Small intestine (tissue), 7 donors: Measurements from ENCODE around the gene PRKCA. TPM values are rescaled to one million over a fixed set of nuclear protein-coding genes. Genes with fewer than 3 reads are reported as not detected.

ENCODE experiments used
- DNase-seq, 2 donors: peaks; one replicate each; pipeline versions ENCODE4 v3.0.0 to v3.0.0-alpha.2; 2013
- FAIRE-seq: peaks from 2 replicates; lab custom pipeline; 2012; peaks lifted over from hg19 to GRCh38; lab: Jason Lieb, UNC
- H3K27ac ChIP-seq, 3 donors: one replicate each; pipeline ENCODE4 v1.5.1; 2013; ENCODE audit warnings: low read length in 2 of 3, mild to moderate bottlenecking in 2 of 3, control low read depth in 1 of 3, inconsistent platforms in 1 of 3, low read depth in 1 of 3, moderate library complexity in 1 of 3
- H3K27me3 ChIP-seq, 3 donors: one replicate each; pipeline ENCODE4 v1.6.1; 2013; ENCODE audit warnings: low read length in 3 of 3, inconsistent platforms in 1 of 3; ENCODE audit not compliant: control insufficient read depth in 3 of 3, insufficient read depth in 3 of 3
- H3K36me3 ChIP-seq, 3 donors: one replicate each; pipeline ENCODE4 v1.6.1; 2013; ENCODE audit warnings: low read length in 3 of 3, inconsistent platforms in 1 of 3, low read depth in 1 of 3, mild to moderate bottlenecking in 1 of 3, moderate library complexity in 1 of 3; ENCODE audit not compliant: control insufficient read depth in 3 of 3, insufficient read depth in 2 of 3
- H3K4me1 ChIP-seq, 3 donors: one replicate each; pipeline ENCODE4 v1.6.1; 2013; ENCODE audit warnings: low read length in 2 of 3, inconsistent platforms in 1 of 3, low read depth in 1 of 3, mild to moderate bottlenecking in 1 of 3, moderate library complexity in 1 of 3; ENCODE audit not compliant: control insufficient read depth in 3 of 3, insufficient read depth in 2 of 3
- H3K4me3 ChIP-seq, 3 donors: one replicate each; pipeline ENCODE4 v1.5.1; 2013; ENCODE audit warnings: low read length in 3 of 3, control low read depth in 1 of 3, inconsistent platforms in 1 of 3, low read depth in 1 of 3, mild to moderate bottlenecking in 1 of 3, moderate library complexity in 1 of 3
- H3K9me3 ChIP-seq, 2 donors: one replicate each; pipeline ENCODE4 v1.6.1; 2013; ENCODE audit warnings: low read depth in 1 of 2, low read length in 1 of 2; ENCODE audit not compliant: control insufficient read depth in 2 of 2, insufficient read depth in 1 of 2
- WGBS, 3 donors: extraction: QIAGEN DNeasy Blood & Tissue Kit; methylation state at CpG; one replicate each; pipeline ENCODE4 v1.1.7; 2013; 5-methylcytosine and 5-hydroxymethylcytosine counted together
- polyA plus RNA-seq, 4 donors: library from polyadenylated mRNA; stranded (reverse) in 3 of 4; unstranded in 1 of 4; fragments of 200-250 nt in 3 of 4; fragments of 120-200 nt in 1 of 4; gene quantifications; one replicate each; pipeline versions ENCODE4 v1.2.1 to v1.2.3, GENCODE V29; 2013
- donor health status: healthy with polysubstance abuse.
- donor health status: control.
- donor health status: control.
- donor health status: Bipolar disorder and iron deficiency.
- donor health status: healthy.

The PRKCA gene
- polyA plus RNA-seq, 4 donors = 11.3 to 26.6 (median 22.9) TPM

GRCh38 chr17:66790501-66791061 lies 488.2 kb downstream of the PRKCA start:
- Histone ChIP-seq H3K36me3 (peaks cover 0 to 50% (median 15%) of the 10 kb centered on the region in 3 donors), H3K27ac (no peak overlapping the region), H3K4me1 (no peaks in the 10 kb centered on the region), H3K27me3 (no peaks in the 10 kb centered on the region), H3K4me3 (no peak overlapping the region), H3K9me3 (no peaks in the 10 kb centered on the region)
- 81 to 93% (median 93%) methylated on average over 11 of the region's 11 CpGs for WGBS, 3 donors
- FAIRE-seq (no peak), DNase-seq (no peak)

DNA sequence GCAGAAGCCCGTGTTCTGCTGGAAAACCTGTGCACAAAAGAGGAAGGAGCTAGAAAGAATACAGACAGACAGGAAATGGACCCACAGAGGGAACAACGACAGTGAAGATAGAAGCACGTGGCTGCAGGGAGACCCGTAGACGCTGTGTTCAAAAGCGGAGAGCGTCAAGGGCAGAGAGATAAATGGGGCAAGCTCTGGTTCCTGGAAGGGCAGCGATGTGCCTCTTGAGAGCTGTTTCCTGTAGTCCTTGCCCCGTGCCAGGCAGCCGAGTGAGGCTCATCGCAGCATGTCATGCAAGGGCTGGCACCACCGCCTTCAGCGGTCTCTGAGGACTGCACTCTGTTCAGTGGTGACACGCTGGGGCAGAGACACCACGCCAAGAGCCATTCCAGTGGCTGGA lies 488.9 kb downstream of the PRKCA start:
- Histone ChIP-seq H3K27me3 (no peaks in the 10 kb centered on the region), H3K27ac (no peak overlapping the region), H3K4me1 (no peaks in the 10 kb centered on the region), H3K36me3 (peaks cover 0 to 51% (median 18%) of the 10 kb centered on the region in 3 donors), H3K4me3 (no peak overlapping the region), H3K9me3 (no peaks in the 10 kb centered on the region)
- WGBS, 3 donors = 56 to 88% (median 79%) methylated on average over 15 of the region's 15 CpGs
- FAIRE-seq (no peak), DNase-seq (no peak)

DNA sequence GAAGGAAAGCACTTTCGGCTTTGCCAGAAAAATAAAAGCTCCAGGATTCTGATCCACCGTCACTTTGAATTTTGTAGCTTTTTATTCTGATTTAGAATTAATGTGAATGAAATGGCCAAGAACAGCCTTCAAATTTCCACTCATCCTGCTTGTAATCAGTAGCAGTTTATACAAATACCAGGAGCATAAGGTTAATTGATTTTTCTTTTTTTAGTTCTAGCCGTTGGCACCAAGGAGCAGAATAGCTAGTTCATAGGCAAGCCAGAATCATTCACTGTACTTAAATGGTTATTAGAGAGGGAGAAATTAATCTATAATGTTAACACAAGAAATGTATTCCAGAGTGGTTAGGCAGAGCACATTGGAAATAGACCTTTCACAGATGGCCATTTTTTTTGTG lies 491.4 kb downstream of the PRKCA start:
- FAIRE-seq = no peak
- DNase-seq = no peak
- Histone ChIP-seq H3K4me3 (no peak overlapping the region), H3K36me3 (peaks cover 0 to 55% (median 11%) of the 10 kb centered on the region in 3 donors), H3K27me3 (no peaks in the 10 kb centered on the region), H3K27ac (no peak overlapping the region), H3K4me1 (no peaks in the 10 kb centered on the region), H3K9me3 (no peaks in the 10 kb centered on the region)
- 84 to 94% (median 92%) methylated on average over 3 of the region's 3 CpGs for WGBS, 3 donors

DNA sequence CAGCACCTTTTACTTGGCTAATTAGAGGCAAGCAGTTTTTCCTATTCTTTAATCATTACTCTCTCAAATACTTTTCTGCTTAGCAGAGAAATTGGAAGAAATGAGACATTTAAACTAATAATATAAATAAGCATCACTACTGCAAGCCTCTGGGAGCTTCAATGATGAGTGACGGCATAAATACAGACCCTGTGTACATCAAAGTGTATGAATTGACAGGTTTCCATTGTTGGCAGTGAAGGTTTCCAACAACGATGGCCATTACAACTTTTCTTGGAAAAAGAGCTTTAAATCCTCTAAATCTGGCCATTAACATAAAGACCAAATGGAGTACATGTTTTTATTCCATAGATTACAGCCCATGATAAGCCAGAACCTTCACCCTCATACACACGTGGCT lies 493.1 kb downstream of the PRKCA start:
- Histone ChIP-seq H3K4me3 (no peak overlapping the region), H3K27ac (no peak overlapping the region), H3K36me3 (peaks cover 0 to 43% (median 11%) of the 10 kb centered on the region in 3 donors), H3K27me3 (no peaks in the 10 kb centered on the region), H3K9me3 (no peaks in the 10 kb centered on the region), H3K4me1 (no peaks in the 10 kb centered on the region)
- 89 to 91% (median 89%) methylated on average over 3 of the region's 3 CpGs for WGBS, 3 donors
- FAIRE-seq (no peak), DNase-seq (no peak)

DNA sequence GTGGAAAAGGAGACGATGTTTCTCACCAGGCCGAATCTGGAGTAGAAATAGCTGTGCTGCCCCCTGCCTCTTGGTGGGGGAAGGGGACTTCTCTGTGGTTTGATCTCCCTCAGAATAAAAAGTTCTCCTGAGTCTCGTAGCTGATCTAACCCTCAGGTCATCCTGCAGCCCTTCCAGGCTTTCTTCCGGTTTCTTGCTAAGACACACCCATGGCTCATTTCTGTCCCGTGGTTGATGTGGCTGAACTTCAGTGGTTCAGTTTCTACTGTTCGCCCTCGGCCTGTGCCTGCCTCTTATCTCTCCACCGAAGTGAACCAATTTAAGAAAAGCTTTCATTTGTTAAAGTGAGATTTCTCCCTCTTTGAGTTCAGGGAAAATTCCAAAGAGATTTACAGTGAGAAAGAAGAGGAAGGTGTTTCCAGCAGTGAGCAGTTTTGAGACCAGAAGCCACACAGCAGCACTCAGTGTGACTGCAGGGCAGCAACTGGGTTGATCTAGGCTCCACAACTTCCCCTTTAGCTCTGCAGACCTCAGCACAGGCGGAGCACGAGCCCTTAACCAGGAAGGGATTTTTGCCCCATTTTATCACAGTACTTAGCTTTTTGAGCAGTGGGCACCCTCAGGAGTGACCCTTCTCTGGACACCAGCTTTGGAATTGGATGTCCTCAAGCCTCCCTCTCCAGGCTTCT lies 497.6 kb downstream of the PRKCA start:
- Histone ChIP-seq H3K36me3 (peaks cover 0 to 43% (median 10%) of the 10 kb centered on the region in 3 donors), H3K4me1 (no peaks in the 10 kb centered on the region), H3K27me3 (no peaks in the 10 kb centered on the region), H3K9me3 (no peaks in the 10 kb centered on the region), H3K27ac (no peak overlapping the region), H3K4me3 (no peak overlapping the region)
- DNase-seq = no peak
- FAIRE-seq = no peak
- 83 to 89% (median 86%) methylated on average over 10 of the region's 10 CpGs for WGBS, 3 donors

DNA sequence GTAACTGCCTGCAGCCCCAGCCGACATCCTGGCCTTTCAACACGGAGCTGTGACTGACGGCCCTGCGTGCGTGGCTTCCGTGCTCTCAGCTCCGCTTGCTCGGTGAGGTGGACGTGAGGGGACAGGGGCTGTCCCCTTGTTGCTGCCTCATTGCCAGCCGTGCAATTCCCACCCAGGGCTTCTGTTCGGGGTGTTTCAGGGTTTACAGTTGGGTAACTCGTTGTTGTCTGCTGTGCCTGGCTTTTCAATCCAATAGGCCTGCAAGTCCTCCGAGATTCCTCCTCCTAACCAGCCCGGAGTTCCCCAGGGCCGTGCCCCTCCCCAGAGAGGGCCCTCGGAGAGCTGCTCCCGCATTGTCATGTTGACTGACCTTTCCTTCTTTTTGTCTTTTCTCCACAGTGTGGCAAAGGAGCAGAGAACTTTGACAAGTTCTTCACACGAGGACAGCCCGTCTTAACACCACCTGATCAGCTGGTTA lies 501.1 kb downstream of the PRKCA start:
- Histone ChIP-seq H3K36me3 (peaks cover 0 to 36% (median 3%) of the 10 kb centered on the region in 3 donors), H3K4me3 (no peak overlapping the region), H3K27me3 (no peaks in the 10 kb centered on the region), H3K4me1 (no peaks in the 10 kb centered on the region), H3K27ac (no peak overlapping the region), H3K9me3 (no peaks in the 10 kb centered on the region)
- FAIRE-seq = no peak
- no peak for DNase-seq
- WGBS, 3 donors = 85 to 93% (median 92%) methylated on average over 19 of the region's 19 CpGs

DNA sequence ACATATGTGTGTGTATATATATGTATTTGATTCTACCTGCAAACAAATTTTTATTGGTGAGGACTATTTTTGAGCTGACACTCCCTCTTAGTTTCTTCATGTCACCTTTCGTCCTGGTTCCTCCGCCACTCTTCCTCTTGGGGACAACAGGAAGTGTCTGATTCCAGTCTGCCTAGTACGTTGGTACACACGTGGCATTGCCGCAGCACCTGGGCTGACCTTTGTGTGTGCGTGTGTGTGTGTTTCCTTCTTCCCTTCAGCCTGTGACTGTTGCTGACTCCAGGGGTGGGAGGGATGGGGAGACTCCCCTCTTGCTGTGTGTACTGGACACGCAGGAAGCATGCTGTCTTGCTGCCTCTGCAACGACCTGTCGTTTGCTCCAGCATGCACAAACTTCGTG lies 503.2 kb downstream of the PRKCA start:
- no peaks in the 10 kb centered on the region for H3K27me3 ChIP-seq
- WGBS, 3 donors = 60 to 83% (median 68%) methylated on average over 10 of the region's 10 CpGs

GRCh38 chr17:66807182-66807581 lies 504.8 kb downstream of the PRKCA start:
- Histone ChIP-seq H3K4me3 (no peak overlapping the region), H3K36me3 (peaks cover 0 to 28% (median 3%) of the 10 kb centered on the region in 3 donors), H3K27ac (no peak overlapping the region), H3K4me1 (no peaks in the 10 kb centered on the region), H3K9me3 (no peaks in the 10 kb centered on the region), H3K27me3 (no peaks in the 10 kb centered on the region)
- DNase-seq (no peak), FAIRE-seq (no peak)
- WGBS, 3 donors = 51 to 65% (median 59%) methylated on average over 10 of the region's 10 CpGs

More for the DNA sequence above, 503.2 kb downstream of the PRKCA start:
- DNase-seq (no peak), FAIRE-seq (no peak)
- H3K27ac ChIP-seq = no peak overlapping the region
- H3K36me3 ChIP-seq = peaks cover 0 to 36% (median 3%) of the 10 kb centered on the region in 3 donors
- H3K4me3 ChIP-seq = no peak overlapping the region
- H3K9me3 ChIP-seq = no peaks in the 10 kb centered on the region
- no peaks in the 10 kb centered on the region for H3K4me1 ChIP-seq
